OCI-LY3 (cell line): ENCODE data around the gene PRR7.
A peak's percentile ranks its signal among the peaks of the same experiment; 100 is the strongest.

Source experiments
- H2AFZ ChIP-seq: fragments of 200-600, 300-600 bp; shearing (Covaris generic); 2 replicates; pipeline ENCODE4 v1.6.0; 2014; ENCODE audit warnings: antibody characterized with exemption, low read depth, low read length
- H3K27ac ChIP-seq: fragments of 200-600, 300-600 bp; sonication (generic); 2 replicates; pipeline ENCODE4 v1.5.1; 2014; ENCODE audit warnings: mild to moderate bottlenecking, low read length, moderate library complexity, mixed read lengths
- H3K27me3 ChIP-seq: fragments of 200-600, 300-600 bp; sonication (generic); 2 replicates; pipeline ENCODE4 v1.6.1; 2014; ENCODE audit warnings: low read depth, low read length, mixed read lengths
- H3K36me3 ChIP-seq: fragments of 200-600, 300-600 bp; sonication (generic); replicated peaks from 2 replicates; pipeline ENCODE3; 2014; ENCODE audit warnings: low read depth, low read length, mixed read lengths
- H3K4me1 ChIP-seq: fragments of 300-600, 200-600 bp; sonication (generic); 2 replicates; pipeline ENCODE4 v1.6.1; 2014; ENCODE audit warnings: low read length, mixed read lengths
- H3K4me2 ChIP-seq: fragments of 200-600, 300-600 bp; sonication (generic); 2 replicates; pipeline ENCODE4 v1.6.1; 2014; ENCODE audit warnings: low read length, mixed read lengths
- H3K4me3 ChIP-seq: fragments of 300-600, 200-600 bp; sonication (generic); 2 replicates; pipeline ENCODE4 v1.5.1; 2014; ENCODE audit warnings: antibody characterized with exemption, mild to moderate bottlenecking, low read length, moderate library complexity
- H3K79me2 ChIP-seq: fragments of 300-600, 200-600 bp; shearing (Covaris generic); 2 replicates; pipeline ENCODE4 v1.6.1; 2014; ENCODE audit warnings: mild to moderate bottlenecking, low read length, mixed read lengths
- H3K9ac ChIP-seq: fragments of 300-600, 200-600 bp; shearing (Covaris generic); 2 replicates; pipeline ENCODE4 v1.6.0; 2014; ENCODE audit warnings: mild to moderate bottlenecking, low read length, moderate library complexity
- H3K9me3 ChIP-seq: fragments of 200-600, 300-600 bp; shearing (Covaris generic); 2 replicates; pipeline ENCODE4 v1.6.1; 2014; ENCODE audit warnings: low read length, mixed read lengths; ENCODE audit not compliant: insufficient read depth
- H4K20me1 ChIP-seq: fragments of 200-600, 300-600 bp; sonication (generic); 2 replicates; pipeline ENCODE4 v1.6.1; 2016; ENCODE audit warnings: low read length, mixed read lengths; ENCODE audit not compliant: insufficient read depth
- CTCF ChIP-seq: fragments of 200-600, 300-600 bp; sonication (generic); IDR thresholded peaks from 2 replicates; pipeline ENCODE4 v1.5.1; 2014; ENCODE audit warnings: antibody characterized with exemption, low read length, low read depth
- EZH2phosphoT487 ChIP-seq: fragments of 200-600 bp; shearing (Covaris generic); IDR thresholded peaks from 2 replicates; pipeline ENCODE4 v1.6.1; 2018; ENCODE audit warnings: antibody characterized with exemption, mixed run types, low read depth

The PRR7 gene

GRCh38 chr5:177472460-177473442 is 26.1 kb downstream of the PRR7 start:
- TF ChIP-seq EZH2phosphoT487 = no peak
- TF ChIP-seq CTCF = peak; percentile 15; the same call in 1 of the 2 replicates
- Histone ChIP-seq H2AFZ (no peak overlapping the region), H3K27ac (peak overlapping the region; percentile 11; the same call in 1 of the 2 replicates), H3K4me1 (peaks cover 11% of the 10 kb centered on the region), H3K4me2 (peak overlapping the region; percentile 84), H3K4me3 (peak overlapping the region; percentile 92), H3K27me3 (peaks cover 4% of the 10 kb centered on the region; the same call in 1 of the 2 replicates), H4K20me1 (peaks cover 33% of the 10 kb centered on the region), H3K9ac (peak overlapping the region; percentile 75), H3K79me2 (peaks cover 35% of the 10 kb centered on the region), H3K36me3 (peaks cover 5% of the 10 kb centered on the region), H3K9me3 (no peaks in the 10 kb centered on the region)

GRCh38 chr5:177473443-177474001 is 26.9 kb downstream of the PRR7 start, which contains the start of gene DBN1:
Gene DBN1, minus strand, starts transcription at chr5:177473634. Its CDS starts 113 bp downstream, at chr5:177473521.
- Histone ChIP-seq H4K20me1 (peaks cover 33% of the 10 kb centered on the region), H3K79me2 (peaks cover 35% of the 10 kb centered on the region), H3K27me3 (peaks cover 4% of the 10 kb centered on the region; the same call in 1 of the 2 replicates), H3K36me3 (no peaks in the 10 kb centered on the region), H3K4me1 (peaks cover 11% of the 10 kb centered on the region), H3K4me2 (peak within 1 kb of the TSS; percentile 84), H3K9ac (peak within 1 kb of the TSS; percentile 75), H3K27ac (peak within 1 kb of the TSS; percentile 11; the same call in 1 of the 2 replicates), H2AFZ (no peak within 1 kb of the TSS), H3K4me3 (peak within 1 kb of the TSS; percentile 92), H3K9me3 (no peaks in the 10 kb centered on the region)
- no peak for TF ChIP-seq CTCF
- TF ChIP-seq EZH2phosphoT487 = no peak

GRCh38 chr5:177474002-177474476 is 27.4 kb downstream of the PRR7 start:
- Histone ChIP-seq H3K4me1 (peaks cover 17% of the 10 kb centered on the region), H2AFZ (no peak overlapping the region), H3K4me3 (peak overlapping the region; percentile 92), H3K27me3 (peaks cover 4% of the 10 kb centered on the region; the same call in 1 of the 2 replicates), H3K9me3 (no peaks in the 10 kb centered on the region), H3K79me2 (peaks cover 35% of the 10 kb centered on the region), H3K36me3 (no peaks in the 10 kb centered on the region), H4K20me1 (peaks cover 29% of the 10 kb centered on the region), H3K4me2 (peak overlapping the region; percentile 66), H3K9ac (peak overlapping the region; percentile 50), H3K27ac (no peak overlapping the region)
- TF ChIP-seq CTCF = no peak
- no peak for TF ChIP-seq EZH2phosphoT487
